Activated gamma-delta T cell (primary cell): Measurements from ENCODE around the gene SULT6B1.
"Not testable (repeated sequence)": the region's sequence is repeated elsewhere in the genome, so short reads cannot be mapped to it uniquely, and the experiment has no call there.

Source experiments
- DNase-seq: peaks from one replicate; lab custom pipeline; 2025; lab: John Stamatoyannopoulos, UW

The SULT6B1 gene

GRCh38 chr2:37195862-37196319 is 7.4 kb upstream of the SULT6B1 start:
- not testable (repeated sequence) for DNase-seq

- DNase-seq, result no peak
Measured at GRCh38 chr2:37192551-37192950, 4.1 kb upstream of the SULT6B1 start.

GRCh38 chr2:37191747-37192146 is 3.3 kb upstream of the SULT6B1 start:
- DNase-seq, result no peak

GRCh38 chr2:37191253-37191652 is 2.8 kb upstream of the SULT6B1 start:
- DNase-seq, result no peak

GRCh38 chr2:37190290-37190689 is 1.8 kb upstream of the SULT6B1 start:
- DNase-seq, result no peak

GRCh38 chr2:37189452-37190153 is 1.1 kb upstream of the SULT6B1 start:
- DNase-seq, result no peak

GRCh38 chr2:37181726-37182684 is 6.5 kb downstream of the SULT6B1 start:
- DNase-seq, result no peak

GRCh38 chr2:37180640-37181039 is 7.8 kb downstream of the SULT6B1 start:
- no peak for DNase-seq

GRCh38 chr2:37180006-37180639 is 8.3 kb downstream of the SULT6B1 start:
- DNase-seq, result no peak

GRCh38 chr2:37173741-37174140 is 14.7 kb downstream of the SULT6B1 start:
- no peak for DNase-seq

GRCh38 chr2:37171624-37171950 is 16.9 kb downstream of the SULT6B1 start:
- no peak for DNase-seq

- no peak for DNase-seq
Measured at GRCh38 chr2:37168217-37168981, 20.1 kb downstream of the SULT6B1 start.

GRCh38 chr2:37167636-37168180 is 20.8 kb downstream of the SULT6B1 start:
- no peak for DNase-seq

GRCh38 chr2:37164757-37165156 is 23.7 kb downstream of the SULT6B1 start:
- no peak for DNase-seq

- DNase-seq, result peak; percentile 74
Measured at GRCh38 chr2:37156857-37157714, 31.4 kb downstream of the SULT6B1 start, which contains the start of gene EIF2AK2. EIF2AK2 (minus strand) TSS chr2:37156980; CDS start chr2:37147806, 9,174 bp downstream.

GRCh38 chr2:37156071-37156856 is 32.2 kb downstream of the SULT6B1 start:
- no peak for DNase-seq

- no peak for DNase-seq
Measured at GRCh38 chr2:37154785-37155184, 33.7 kb downstream of the SULT6B1 start.

GRCh38 chr2:37153224-37153623 is 35.2 kb downstream of the SULT6B1 start:
- no peak for DNase-seq

- DNase-seq, result no peak
Measured at GRCh38 chr2:37149626-37150322, 38.7 kb downstream of the SULT6B1 start.
